ENCODE measurements around the gene HCFC2.
A peak's percentile ranks its signal among the peaks of the same experiment; 100 is the strongest.
"Not testable (repeated sequence)": the region's sequence is repeated elsewhere in the genome, so short reads cannot be mapped to it uniquely, and the experiment has no call there.

The HCFC2 gene

GRCh38 chr12:104106965-104107364, 42.6 kb downstream of the HCFC2 start:
- Histone ChIP-seq H3K4me3 (ENCODE audit: low read length) (no peak overlapping the region), H3K4me2 (ENCODE audit: low read length) (no peak overlapping the region), H3K9me3 (ENCODE audit: control insufficient read depth, insufficient read depth, low read length) (no peaks in the 10 kb centered on the region), H3K9me2 (replicated peaks; ENCODE audit: control insufficient read depth, low read length) (no peaks in the 10 kb centered on the region), H3K36me3 (ENCODE audit: control insufficient read depth, low read length) (peaks cover 4% of the 10 kb centered on the region), H3K4me1 (ENCODE audit: control insufficient read depth, low read length) (0 out of 2 replicates have a peak, but pooled peaks cover 2% of the 10 kb centered on the region), H3F3A (ENCODE audit: control insufficient read depth, insufficient read depth) (no peaks in the 10 kb centered on the region), H3K27ac (ENCODE audit: low read depth, low read length) (no peak overlapping the region), H4K20me1 (ENCODE audit: control insufficient read depth, insufficient read depth, low read depth, low read length) (no peaks in the 10 kb centered on the region), H3K79me2 (ENCODE audit: control insufficient read depth, low read length) (no peaks in the 10 kb centered on the region), H3K27me3 (ENCODE audit: control insufficient read depth, low read length) (no peaks in the 10 kb centered on the region)
- TF ChIP-seq CTCF (IDR thresholded peaks at IDR 0.05; ENCODE audit: low read depth, low read length, poor library complexity, severe bottlenecking) (no peak), EZH2phosphoT487 (IDR thresholded peaks at IDR 0.05; ENCODE audit: borderline replicate concordance, low read length) (no peak)

- Histone ChIP-seq H3K9me2 (replicated peaks; ENCODE audit: control insufficient read depth, low read length) (no peaks in the 10 kb centered on the region), H3K4me3 (ENCODE audit: low read length) (no peak overlapping the region), H3K27me3 (ENCODE audit: control insufficient read depth, low read length) (no peaks in the 10 kb centered on the region), H3K4me1 (ENCODE audit: control insufficient read depth, low read length) (0 out of 2 replicates have a peak, but pooled peaks cover 2% of the 10 kb centered on the region), H3K36me3 (ENCODE audit: control insufficient read depth, low read length) (no peaks in the 10 kb centered on the region), H3K79me2 (ENCODE audit: control insufficient read depth, low read length) (no peaks in the 10 kb centered on the region), H3K27ac (ENCODE audit: low read depth, low read length) (no peak overlapping the region), H3F3A (ENCODE audit: control insufficient read depth, insufficient read depth) (no peaks in the 10 kb centered on the region), H3K9me3 (ENCODE audit: control insufficient read depth, insufficient read depth, low read length) (no peaks in the 10 kb centered on the region), H4K20me1 (ENCODE audit: control insufficient read depth, insufficient read depth, low read depth, low read length) (no peaks in the 10 kb centered on the region), H3K4me2 (ENCODE audit: low read length) (no peak overlapping the region)
- TF ChIP-seq CTCF (IDR thresholded peaks at IDR 0.05; ENCODE audit: low read depth, low read length, poor library complexity, severe bottlenecking) (peak; percentile 92), EZH2phosphoT487 (IDR thresholded peaks at IDR 0.05; ENCODE audit: borderline replicate concordance, low read length) (no peak)
Measured at GRCh38 chr12:104108755-104109445, 44.6 kb downstream of the HCFC2 start.

- no peak for TF ChIP-seq EZH2phosphoT487 (IDR thresholded peaks at IDR 0.05; ENCODE audit: borderline replicate concordance, low read length)
- peak; percentile 38 for TF ChIP-seq CTCF (IDR thresholded peaks at IDR 0.05; ENCODE audit: low read depth, low read length, poor library complexity, severe bottlenecking)
- no peaks in the 10 kb centered on the region for H3F3A ChIP-seq (ENCODE audit: control insufficient read depth, insufficient read depth)
- peaks cover under 1% of the 10 kb centered on the region; the same call in 1 of the 2 replicates for H3K36me3 ChIP-seq (ENCODE audit: control insufficient read depth, low read length)
- no peaks in the 10 kb centered on the region for H3K9me3 ChIP-seq (ENCODE audit: control insufficient read depth, insufficient read depth, low read length)
- H3K79me2 ChIP-seq (ENCODE audit: control insufficient read depth, low read length): no peaks in the 10 kb centered on the region
- no peak overlapping the region for H3K27ac ChIP-seq (ENCODE audit: low read depth, low read length)
- no peaks in the 10 kb centered on the region for H4K20me1 ChIP-seq (ENCODE audit: control insufficient read depth, insufficient read depth, low read depth, low read length)
- H3K4me1 ChIP-seq (ENCODE audit: control insufficient read depth, low read length): 0 out of 2 replicates have a peak, but pooled peaks cover 2% of the 10 kb centered on the region
- no peaks in the 10 kb centered on the region for H3K27me3 ChIP-seq (ENCODE audit: control insufficient read depth, low read length)
- no peak overlapping the region for H3K4me2 ChIP-seq (ENCODE audit: low read length)
- no peaks in the 10 kb centered on the region for H3K9me2 ChIP-seq (replicated peaks; ENCODE audit: control insufficient read depth, low read length)
- no peak overlapping the region for H3K4me3 ChIP-seq (ENCODE audit: low read length)
Measured at GRCh38 chr12:104109446-104110271, 45.3 kb downstream of the HCFC2 start.

GRCh38 chr12:104114834-104115586, 50.7 kb downstream of the HCFC2 start:
- H3K4me2 ChIP-seq (ENCODE audit: low read length); H3K79me2 ChIP-seq (ENCODE audit: control insufficient read depth, low read length): not testable (repeated sequence)

More at GRCh38 chr12:104114834-104115586, 50.7 kb downstream of the HCFC2 start:
- not testable (repeated sequence) for H3K27ac ChIP-seq (ENCODE audit: low read depth, low read length); H3K4me3 ChIP-seq (ENCODE audit: low read length); H3K4me1 ChIP-seq (ENCODE audit: control insufficient read depth, low read length); H3F3A ChIP-seq (ENCODE audit: control insufficient read depth, insufficient read depth); H4K20me1 ChIP-seq (ENCODE audit: control insufficient read depth, insufficient read depth, low read depth, low read length); H3K27me3 ChIP-seq (ENCODE audit: control insufficient read depth, low read length); H3K9me2 ChIP-seq (replicated peaks; ENCODE audit: control insufficient read depth, low read length); H3K9me3 ChIP-seq (ENCODE audit: control insufficient read depth, insufficient read depth, low read length)
- H3K36me3 ChIP-seq (ENCODE audit: control insufficient read depth, low read length): peaks cover 32% of the 10 kb centered on the region

All from DOHH2 (cell line).